ENCODE results near the gene ACAP1. TPM values are rescaled to one million over a fixed set of nuclear protein-coding genes. Genes with fewer than 3 reads are reported as not detected.

The ACAP1 gene
- polyA plus RNA-seq (2013, experiment 1 of 2; ENCODE audit: insufficient read length) = 3.7 TPM
- 2.9 TPM for polyA plus RNA-seq (2013, experiment 2 of 2; ENCODE audit: insufficient read length)

- DNase-seq = no peak
Observed at GRCh38 chr17:7336240-7337175, at the start of gene ACAP1. ACAP1 (plus strand) TSS chr17:7336529; CDS start chr17:7336735, 206 bp downstream.

- no peak for DNase-seq
Observed at GRCh38 chr17:7289256-7290032, 46.9 kb upstream of the ACAP1 start.

- DNase-seq = no peak
Observed at GRCh38 chr17:7290166-7290565, 46.2 kb upstream of the ACAP1 start.

- no peak for DNase-seq
Observed at GRCh38 chr17:7290685-7291084, 45.6 kb upstream of the ACAP1 start.

- no peak for DNase-seq
Observed at GRCh38 chr17:7292194-7292593, 44.1 kb upstream of the ACAP1 start.

GRCh38 chr17:7292729-7293128 is 43.6 kb upstream of the ACAP1 start:
- no peak for DNase-seq

- DNase-seq = no peak
Observed at GRCh38 chr17:7293159-7293558, 43.2 kb upstream of the ACAP1 start.

GRCh38 chr17:7293816-7294613 is 42.3 kb upstream of the ACAP1 start:
- DNase-seq = no peak

- peak; percentile 36 for DNase-seq
Observed at GRCh38 chr17:7294614-7295153, 41.6 kb upstream of the ACAP1 start, which contains the start of gene YBX2. YBX2 (minus strand) TSS chr17:7294639; CDS start chr17:7294500, 139 bp downstream.

GRCh38 chr17:7295230-7296180 is 40.8 kb upstream of the ACAP1 start:
- DNase-seq = no peak

- peak; percentile 78 for DNase-seq
Observed at GRCh38 chr17:7296189-7296861, 40.0 kb upstream of the ACAP1 start.

GRCh38 chr17:7304179-7304578 is 32.1 kb upstream of the ACAP1 start:
- no peak for DNase-seq

GRCh38 chr17:7306911-7307685 is 29.2 kb upstream of the ACAP1 start, which contains the start of gene EIF5A:
EIF5A (plus strand) TSS chr17:7307628; CDS start chr17:7309636, 2,008 bp downstream.
- peak; percentile 100 for DNase-seq

GRCh38 chr17:7307686-7308624 is 28.4 kb upstream of the ACAP1 start:
- peak; percentile 26 for DNase-seq

- DNase-seq = peak; percentile 87
Observed at GRCh38 chr17:7308625-7309433, 27.5 kb upstream of the ACAP1 start.

- DNase-seq = no peak
Observed at GRCh38 chr17:7309628-7310027, 26.7 kb upstream of the ACAP1 start.

- no peak for DNase-seq
Observed at GRCh38 chr17:7311110-7311705, 25.1 kb upstream of the ACAP1 start.
